Skeletal muscle tissue (tissue), 4 donors: ENCODE measurements around the gene ABCA2. TPM values are rescaled to one million over a fixed set of nuclear protein-coding genes. Genes with fewer than 3 reads are reported as not detected.

Experiments
- H3K27ac ChIP-seq: one replicate; pipeline ENCODE4 v1.7.0; 2013; ENCODE audit warnings: mild to moderate bottlenecking, low read depth, low read length, inconsistent platforms
- H3K27me3 ChIP-seq, 3 donors: one replicate each; pipeline ENCODE4 v1.7.0; 2013; ENCODE audit warnings: low read length in 3 of 3; ENCODE audit not compliant: control insufficient read depth in 3 of 3, insufficient read depth in 3 of 3
- H3K36me3 ChIP-seq, 3 donors: one replicate each; pipeline ENCODE4 v1.7.0; 2013; ENCODE audit warnings: low read length in 3 of 3; ENCODE audit not compliant: control insufficient read depth in 3 of 3, insufficient read depth in 3 of 3
- H3K4me1 ChIP-seq, 3 donors: one replicate each; pipeline ENCODE4 v1.7.0; 2013; ENCODE audit warnings: low read length in 3 of 3, mild to moderate bottlenecking in 3 of 3; ENCODE audit not compliant: control insufficient read depth in 3 of 3, insufficient read depth in 3 of 3
- H3K4me3 ChIP-seq, 3 donors: one replicate each; pipeline ENCODE4 v1.7.0; 2013; ENCODE audit warnings: low read length in 3 of 3
- H3K9ac ChIP-seq, 3 donors: one replicate each; pipeline ENCODE4 v1.7.0; 2013; ENCODE audit warnings: low read length in 3 of 3, mild to moderate bottlenecking in 3 of 3, moderate library complexity in 2 of 3, low read depth in 1 of 3
- H3K9me3 ChIP-seq, 3 donors: one replicate each; pipeline ENCODE4 v1.7.0; 2013; ENCODE audit warnings: low read length in 3 of 3; ENCODE audit not compliant: control insufficient read depth in 3 of 3
- total RNA-seq: library from RNA; depleted of rRNA; stranded (reverse); fragments of >200 nt; gene quantifications from one replicate; pipeline ENCODE4 v1.2.3, GENCODE V29; 2014
- donor health status: Osteomylitis.

Gene ABCA2
- total RNA-seq, 1 donor from 2014 or later, result 5.2 TPM

GRCh38 chr9:136980669-136981478 is 47.2 kb downstream of the ABCA2 start:
- Histone ChIP-seq H3K27ac (no peak overlapping the region), H3K27me3 (peaks cover 24 to 28% (median 28%) of the 10 kb centered on the region in 3 donors), H3K9ac (no peak overlapping the region)

GRCh38 chr9:136979769-136980587 is 48.1 kb downstream of the ABCA2 start:
- no peak overlapping the region for H3K9ac ChIP-seq
- H3K9me3 ChIP-seq, result no peaks in the 10 kb centered on the region
- H3K27ac ChIP-seq, result no peak overlapping the region
- no peaks in the 10 kb centered on the region for H3K36me3 ChIP-seq
- no peak overlapping the region for H3K4me3 ChIP-seq
- peaks cover 2 to 33% (median 31%) of the 10 kb centered on the region in 3 donors for H3K4me1 ChIP-seq
- H3K27me3 ChIP-seq, result peaks cover 21 to 24% (median 22%) of the 10 kb centered on the region in 3 donors

More at GRCh38 chr9:136980669-136981478, 47.2 kb downstream of the ABCA2 start:
- Histone ChIP-seq H3K9me3 (no peaks in the 10 kb centered on the region), H3K4me1 (peaks cover 2 to 26% (median 24%) of the 10 kb centered on the region in 3 donors), H3K36me3 (no peaks in the 10 kb centered on the region), H3K4me3 (no peak overlapping the region)

GRCh38 chr9:136978865-136979544 is 49.0 kb downstream of the ABCA2 start:
- Histone ChIP-seq H3K36me3 (no peaks in the 10 kb centered on the region), H3K9ac (no peak overlapping the region), H3K27ac (no peak overlapping the region), H3K4me1 (peaks cover 2 to 36% (median 29%) of the 10 kb centered on the region in 3 donors), H3K4me3 (no peak overlapping the region), H3K9me3 (no peaks in the 10 kb centered on the region), H3K27me3 (peaks cover 11 to 17% (median 17%) of the 10 kb centered on the region in 3 donors)

- H3K9ac ChIP-seq, result peak overlapping the region in 1 of 3 donors; percentile 54
- peaks cover 4 to 11% (median 10%) of the 10 kb centered on the region in 3 donors for H3K27me3 ChIP-seq
- H3K4me1 ChIP-seq, result peaks cover 2 to 36% (median 26%) of the 10 kb centered on the region in 3 donors
- H3K4me3 ChIP-seq, result peak overlapping the region; percentile 30 to 66 (median 56)
- H3K9me3 ChIP-seq, result no peaks in the 10 kb centered on the region
- no peak overlapping the region for H3K27ac ChIP-seq
- no peaks in the 10 kb centered on the region for H3K36me3 ChIP-seq
These were observed 49.8 kb downstream of the ABCA2 start for GRCh38 chr9:136978073-136978864.

GRCh38 chr9:136977649-136978072 is 50.4 kb downstream of the ABCA2 start:
- Histone ChIP-seq H3K27ac (no peak overlapping the region), H3K9ac (peak overlapping the region in 2 of 3 donors; percentile 33 to 54), H3K4me3 (peak overlapping the region; percentile 30 to 66 (median 56)), H3K4me1 (peaks cover 2 to 34% (median 26%) of the 10 kb centered on the region in 3 donors), H3K36me3 (no peaks in the 10 kb centered on the region), H3K27me3 (peaks cover 0 to 8% (median 7%) of the 10 kb centered on the region in 3 donors), H3K9me3 (no peaks in the 10 kb centered on the region)

- no peaks in the 10 kb centered on the region for H3K9me3 ChIP-seq
- no peak within 1 kb of the TSS for H3K27ac ChIP-seq
- peak within 1 kb of the TSS in 2 of 3 donors; percentile 33 to 54 for H3K9ac ChIP-seq
- H3K27me3 ChIP-seq, result peaks cover 0 to 8% (median 2%) of the 10 kb centered on the region in 3 donors
- H3K36me3 ChIP-seq, result no peaks in the 10 kb centered on the region
- peaks cover 2 to 31% (median 26%) of the 10 kb centered on the region in 3 donors for H3K4me1 ChIP-seq
- H3K4me3 ChIP-seq, result peak within 1 kb of the TSS; percentile 30 to 66 (median 56)
These were observed 50.8 kb downstream of the ABCA2 start, which contains the start of gene PTGDS for GRCh38 chr9:136977223-136977622. Gene PTGDS, plus strand, starts transcription at chr9:136977504. Its CDS starts 75 bp downstream, at chr9:136977579.

- H3K27me3 ChIP-seq, result peaks cover 0 to 8% (median 0%) of the 10 kb centered on the region in 3 donors
- peaks cover 2 to 26% (median 26%) of the 10 kb centered on the region in 3 donors for H3K4me1 ChIP-seq
- H3K9me3 ChIP-seq, result no peaks in the 10 kb centered on the region
- no peak overlapping the region for H3K27ac ChIP-seq
- H3K4me3 ChIP-seq, result no peak overlapping the region
- H3K9ac ChIP-seq, result no peak overlapping the region
- H3K36me3 ChIP-seq, result no peaks in the 10 kb centered on the region
These were observed 52.4 kb downstream of the ABCA2 start for GRCh38 chr9:136975644-136976043.

- no peak overlapping the region for H3K9ac ChIP-seq
- H3K4me1 ChIP-seq, result peaks cover 2 to 26% (median 26%) of the 10 kb centered on the region in 3 donors
These were observed 53.1 kb downstream of the ABCA2 start for GRCh38 chr9:136974817-136975535.

More at GRCh38 chr9:136974817-136975535, 53.1 kb downstream of the ABCA2 start:
- Histone ChIP-seq H3K27ac (no peak overlapping the region), H3K27me3 (peaks cover 0 to 8% (median 5%) of the 10 kb centered on the region in 3 donors), H3K36me3 (no peaks in the 10 kb centered on the region), H3K9me3 (no peaks in the 10 kb centered on the region), H3K4me3 (no peak overlapping the region)
